Activated CD4-positive, alpha-beta T cell treated with anti-CD3 and anti-CD28 coated beads, Interleukin-2, amount 50 U/mL, for 48 hours (primary cell): ENCODE results near the gene JUND.

Source experiments
- DNase-seq, 2 experiments: peaks; one replicate each; pipeline ENCODE4 v3.0.0-alpha.2; 2020

Gene JUND

GRCh38 chr19:18266771-18267686 lies 14.4 kb downstream of the JUND start:
- DNase-seq = no peak

- no peak for DNase-seq
Measured at GRCh38 chr19:18265582-18265981, 15.8 kb downstream of the JUND start.

GRCh38 chr19:18264971-18265540 lies 16.4 kb downstream of the JUND start:
- no peak for DNase-seq

GRCh38 chr19:18264137-18264854 lies 17.1 kb downstream of the JUND start:
- no peak for DNase-seq

- DNase-seq = no peak
Measured at GRCh38 chr19:18263324-18264136, 17.9 kb downstream of the JUND start.

- DNase-seq = no peak
Measured at GRCh38 chr19:18262917-18263316, 18.5 kb downstream of the JUND start.

GRCh38 chr19:18262144-18262543 lies 19.3 kb downstream of the JUND start:
- no peak for DNase-seq

GRCh38 chr19:18261474-18261873 lies 19.9 kb downstream of the JUND start:
- no peak for DNase-seq

- no peak for DNase-seq
Measured at GRCh38 chr19:18259893-18260292, 21.5 kb downstream of the JUND start.

GRCh38 chr19:18257503-18258470 lies 23.6 kb downstream of the JUND start:
- no peak for DNase-seq

- no peak for DNase-seq
Measured at GRCh38 chr19:18254546-18255503, 26.6 kb downstream of the JUND start.

GRCh38 chr19:18253716-18254115 lies 27.7 kb downstream of the JUND start:
- no peak for DNase-seq

GRCh38 chr19:18253130-18253529 lies 28.3 kb downstream of the JUND start:
- no peak for DNase-seq

GRCh38 chr19:18252370-18252717 lies 29.1 kb downstream of the JUND start:
- no peak for DNase-seq

- DNase-seq = peak; percentile 88 to 90
Measured at GRCh38 chr19:18251587-18252369, 29.6 kb downstream of the JUND start.

GRCh38 chr19:18249834-18250233 lies 31.6 kb downstream of the JUND start:
- DNase-seq = no peak

GRCh38 chr19:18245297-18245696 lies 36.1 kb downstream of the JUND start:
- DNase-seq = no peak

GRCh38 chr19:18239303-18239702 lies 42.1 kb downstream of the JUND start:
- DNase-seq = no peak

GRCh38 chr19:18234194-18234593 lies 47.2 kb downstream of the JUND start:
- no peak for DNase-seq
